Suprapubic skin (tissue), 4 donors: ENCODE data around the gene NRXN3. TPM values are rescaled to one million over a fixed set of nuclear protein-coding genes. Genes with fewer than 3 reads are reported as not detected.

ENCODE experiments used
- DNase-seq, 2 donors: peaks; one replicate each; pipeline ENCODE4 v3.0.0-alpha.2; 2019; ENCODE audit warnings: low spot score in 2 of 2
- H3K27ac ChIP-seq: fragments of 200-600 bp; sonication (generic); one replicate; pipeline ENCODE4 v1.5.1; 2019
- H3K27me3 ChIP-seq: fragments of 200-600 bp; sonication (generic); one replicate; pipeline ENCODE4 v1.5.1; 2019
- H3K36me3 ChIP-seq: fragments of 200-600 bp; sonication (generic); one replicate; pipeline ENCODE4 v1.5.1; 2019
- H3K4me1 ChIP-seq: fragments of 200-600 bp; sonication (generic); one replicate; pipeline ENCODE4 v1.5.1; 2019
- H3K4me3 ChIP-seq: fragments of 200-600 bp; sonication (generic); one replicate; pipeline ENCODE4 v1.5.1; 2019; ENCODE audit warnings: mild to moderate bottlenecking
- H3K9me3 ChIP-seq: fragments of 200-600 bp; sonication (generic); one replicate; pipeline ENCODE4 v1.5.1; 2019
- EP300 ChIP-seq: sonication (generic); formaldehyde crosslinking; IDR thresholded peaks from one replicate; pipeline ENCODE4 v1.6.1; 2017; ENCODE audit warnings: antibody characterized with exemption
- POLR2A ChIP-seq, 2 donors: fragments of 450-650 bp; IDR thresholded peaks; one replicate each; pipeline ENCODE4 v1.6.1; 2017; ENCODE audit warnings: antibody characterized with exemption in 2 of 2, mild to moderate bottlenecking in 2 of 2, moderate library complexity in 2 of 2
- POLR2AphosphoS5 ChIP-seq, 3 donors: sonication (generic); formaldehyde crosslinking; IDR thresholded peaks; one replicate each; pipeline ENCODE4 v1.6.1; 2017; ENCODE audit warnings: antibody characterized with exemption in 3 of 3
- WGBS: methylation state at CpG from one replicate; pipeline ENCODE4 v1.1.5; 2018; 5-methylcytosine and 5-hydroxymethylcytosine counted together
- total RNA-seq, 4 donors: library from RNA; depleted of rRNA; stranded (reverse); fragments of >200 nt; gene quantifications; one replicate each; pipeline ENCODE4 v1.1.0, GENCODE V29; 2016
- TF ChIP-seq, protein P1 (sequence below), 2 donors: fragments of 200-600 bp in 1 of 2; fragments of 450-650 bp in 1 of 2; sonication (generic) in 1 of 2; IDR thresholded peaks; one replicate each; pipeline ENCODE4 v1.5.1; 2016 to 2019; ENCODE audit warnings: antibody characterized with exemption in 2 of 2, mild to moderate bottlenecking in 1 of 2, moderate library complexity in 1 of 2

The NRXN3 gene
- total RNA-seq, 4 donors from 2014 or later = 0.79 to 4.3 (median 3.3) TPM

DNA sequence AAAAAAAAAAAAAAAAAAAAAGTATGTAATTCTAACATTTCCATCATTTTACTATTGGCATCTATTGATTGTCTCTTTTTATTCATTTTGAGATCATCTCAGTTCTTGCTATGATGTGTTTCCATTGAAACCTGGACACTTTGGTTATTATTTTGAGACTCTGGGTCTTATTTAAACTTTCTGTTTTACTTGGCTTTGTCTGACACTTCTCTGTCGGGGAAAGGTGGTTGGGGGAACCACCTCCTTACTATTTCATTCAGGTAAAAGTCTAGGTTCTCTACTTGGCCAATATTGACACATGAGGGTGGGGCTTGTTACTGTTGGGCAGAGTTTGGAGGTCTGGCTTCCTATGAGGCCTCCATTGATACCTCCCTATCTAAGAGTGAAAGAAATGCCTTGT lies 228.0 kb downstream of the NRXN3 start:
- Histone ChIP-seq H3K36me3 (no peaks in the 10 kb centered on the region), H3K4me1 (no peaks in the 10 kb centered on the region), H3K27me3 (peaks cover 2% of the 10 kb centered on the region), H3K27ac (no peak overlapping the region), H3K9me3 (no peaks in the 10 kb centered on the region), H3K4me3 (no peak overlapping the region)
- WGBS = 83% methylated on average over 1 of the region's 1 CpG
- TF ChIP-seq POLR2A (IDR thresholded peaks at IDR 0.05) = no peak
- no peak for TF ChIP-seq POLR2AphosphoS5 (IDR thresholded peaks at IDR 0.05)
- TF ChIP-seq, protein P1, sequence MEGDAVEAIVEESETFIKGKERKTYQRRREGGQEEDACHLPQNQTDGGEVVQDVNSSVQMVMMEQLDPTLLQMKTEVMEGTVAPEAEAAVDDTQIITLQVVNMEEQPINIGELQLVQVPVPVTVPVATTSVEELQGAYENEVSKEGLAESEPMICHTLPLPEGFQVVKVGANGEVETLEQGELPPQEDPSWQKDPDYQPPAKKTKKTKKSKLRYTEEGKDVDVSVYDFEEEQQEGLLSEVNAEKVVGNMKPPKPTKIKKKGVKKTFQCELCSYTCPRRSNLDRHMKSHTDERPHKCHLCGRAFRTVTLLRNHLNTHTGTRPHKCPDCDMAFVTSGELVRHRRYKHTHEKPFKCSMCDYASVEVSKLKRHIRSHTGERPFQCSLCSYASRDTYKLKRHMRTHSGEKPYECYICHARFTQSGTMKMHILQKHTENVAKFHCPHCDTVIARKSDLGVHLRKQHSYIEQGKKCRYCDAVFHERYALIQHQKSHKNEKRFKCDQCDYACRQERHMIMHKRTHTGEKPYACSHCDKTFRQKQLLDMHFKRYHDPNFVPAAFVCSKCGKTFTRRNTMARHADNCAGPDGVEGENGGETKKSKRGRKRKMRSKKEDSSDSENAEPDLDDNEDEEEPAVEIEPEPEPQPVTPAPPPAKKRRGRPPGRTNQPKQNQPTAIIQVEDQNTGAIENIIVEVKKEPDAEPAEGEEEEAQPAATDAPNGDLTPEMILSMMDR (IDR thresholded peaks at IDR 0.05) = no peak
- no peak for TF ChIP-seq EP300
- DNase-seq = no peak

DNA sequence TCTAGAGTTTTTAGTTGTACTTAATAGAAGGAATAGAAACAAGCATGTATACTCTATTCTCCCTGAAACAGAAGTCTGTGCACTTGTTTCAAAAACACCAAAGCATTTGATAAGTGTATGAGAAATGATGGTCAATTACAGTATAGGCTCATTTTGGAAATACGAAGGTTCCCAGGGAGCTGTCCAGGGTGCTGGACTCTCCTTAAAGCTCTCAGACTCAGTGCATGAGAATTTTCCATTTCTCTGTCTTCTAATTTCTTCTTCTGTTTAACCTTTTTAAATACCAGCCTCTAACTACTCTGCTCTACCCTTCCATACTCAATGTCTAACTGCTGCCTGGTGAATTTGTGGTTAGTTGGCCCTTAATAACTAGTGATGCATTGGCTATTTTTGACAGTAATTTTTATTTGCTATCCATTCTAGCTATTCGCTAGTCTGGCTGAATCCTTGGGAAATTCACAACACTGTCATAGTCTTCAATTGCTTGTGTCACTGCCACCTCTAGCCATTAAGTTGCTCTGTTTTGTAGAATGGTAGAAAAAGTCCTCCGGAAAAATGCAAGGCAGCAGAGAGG lies 229.2 kb downstream of the NRXN3 start:
- no peak for TF ChIP-seq POLR2AphosphoS5 (IDR thresholded peaks at IDR 0.05)
- TF ChIP-seq POLR2A (IDR thresholded peaks at IDR 0.05) = no peak
- TF ChIP-seq, protein P1 (IDR thresholded peaks at IDR 0.05) = no peak
- TF ChIP-seq EP300 = no peak
- H3K4me3 ChIP-seq = no peak overlapping the region
- H3K36me3 ChIP-seq = no peaks in the 10 kb centered on the region
- 58% methylated on average over 3 of the region's 3 CpGs for WGBS
- H3K27me3 ChIP-seq = peaks cover 2% of the 10 kb centered on the region
- DNase-seq = no peak
- no peak overlapping the region for H3K27ac ChIP-seq
- H3K4me1 ChIP-seq = no peaks in the 10 kb centered on the region
- H3K9me3 ChIP-seq = no peaks in the 10 kb centered on the region

DNA sequence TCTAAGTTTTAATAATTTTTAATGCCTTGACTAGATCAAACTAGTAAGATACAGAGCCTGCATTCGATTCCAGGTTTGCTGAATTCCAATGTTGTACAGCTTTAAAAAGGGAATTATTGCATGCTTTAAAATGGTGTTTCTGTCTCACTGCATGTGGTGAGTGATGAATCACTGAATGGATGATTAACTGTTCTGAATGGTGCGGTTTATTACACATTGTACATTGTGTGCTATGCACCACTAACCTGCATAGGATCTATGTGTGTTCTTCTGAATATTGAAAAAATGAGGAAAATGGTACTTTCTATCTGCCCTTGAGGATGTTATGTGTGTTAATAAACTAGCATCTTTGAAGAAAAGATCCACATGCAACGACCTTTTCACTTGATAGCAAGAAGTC lies 231.7 kb downstream of the NRXN3 start:
- TF ChIP-seq EP300 (no peak), POLR2AphosphoS5 (IDR thresholded peaks at IDR 0.05) (no peak)
- TF ChIP-seq, protein P1 (IDR thresholded peaks at IDR 0.05) = no peak
- Histone ChIP-seq H3K9me3 (no peaks in the 10 kb centered on the region), H3K4me3 (no peak overlapping the region), H3K36me3 (no peaks in the 10 kb centered on the region), H3K4me1 (no peaks in the 10 kb centered on the region), H3K27ac (no peak overlapping the region), H3K27me3 (peaks cover 2% of the 10 kb centered on the region)
- no peak for DNase-seq
- WGBS = 81% methylated on average over 3 of the region's 3 CpGs

DNA sequence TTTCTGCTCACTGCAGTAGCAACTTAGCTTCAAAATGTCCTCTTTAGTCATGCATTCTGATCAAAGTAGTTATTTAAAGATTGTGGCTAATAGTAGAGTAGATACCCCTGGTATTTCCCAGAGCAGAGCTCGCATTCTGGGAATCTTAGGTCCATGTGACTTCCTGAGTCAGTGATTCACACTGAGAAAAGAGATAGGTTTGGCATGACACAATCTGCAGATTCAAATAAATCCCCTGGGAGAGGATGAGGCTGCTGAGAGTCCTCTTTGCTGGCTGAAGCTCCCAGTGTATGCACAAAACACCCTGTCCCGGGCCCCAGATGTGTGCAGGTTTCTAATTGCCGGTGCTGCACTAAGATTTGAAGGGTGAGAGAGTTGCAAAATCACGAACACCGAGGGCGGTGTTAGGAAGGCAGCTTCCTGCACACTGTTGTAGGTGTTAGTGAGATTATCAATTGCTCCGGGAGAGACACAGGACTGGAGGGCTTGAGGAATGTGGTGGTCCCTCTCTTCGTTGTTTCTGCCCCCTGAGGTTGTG lies 233.2 kb downstream of the NRXN3 start:
- Histone ChIP-seq H3K27ac (no peak overlapping the region), H3K27me3 (no peaks in the 10 kb centered on the region), H3K4me3 (no peak overlapping the region), H3K9me3 (no peaks in the 10 kb centered on the region), H3K4me1 (no peaks in the 10 kb centered on the region), H3K36me3 (no peaks in the 10 kb centered on the region)
- no peak for DNase-seq
- no peak for TF ChIP-seq POLR2AphosphoS5 (IDR thresholded peaks at IDR 0.05)
- TF ChIP-seq POLR2A (IDR thresholded peaks at IDR 0.05) = no peak
- TF ChIP-seq EP300 = no peak
- TF ChIP-seq, protein P1 (IDR thresholded peaks at IDR 0.05) = no peak
- WGBS = 24% methylated on average over 8 of the region's 8 CpGs

DNA sequence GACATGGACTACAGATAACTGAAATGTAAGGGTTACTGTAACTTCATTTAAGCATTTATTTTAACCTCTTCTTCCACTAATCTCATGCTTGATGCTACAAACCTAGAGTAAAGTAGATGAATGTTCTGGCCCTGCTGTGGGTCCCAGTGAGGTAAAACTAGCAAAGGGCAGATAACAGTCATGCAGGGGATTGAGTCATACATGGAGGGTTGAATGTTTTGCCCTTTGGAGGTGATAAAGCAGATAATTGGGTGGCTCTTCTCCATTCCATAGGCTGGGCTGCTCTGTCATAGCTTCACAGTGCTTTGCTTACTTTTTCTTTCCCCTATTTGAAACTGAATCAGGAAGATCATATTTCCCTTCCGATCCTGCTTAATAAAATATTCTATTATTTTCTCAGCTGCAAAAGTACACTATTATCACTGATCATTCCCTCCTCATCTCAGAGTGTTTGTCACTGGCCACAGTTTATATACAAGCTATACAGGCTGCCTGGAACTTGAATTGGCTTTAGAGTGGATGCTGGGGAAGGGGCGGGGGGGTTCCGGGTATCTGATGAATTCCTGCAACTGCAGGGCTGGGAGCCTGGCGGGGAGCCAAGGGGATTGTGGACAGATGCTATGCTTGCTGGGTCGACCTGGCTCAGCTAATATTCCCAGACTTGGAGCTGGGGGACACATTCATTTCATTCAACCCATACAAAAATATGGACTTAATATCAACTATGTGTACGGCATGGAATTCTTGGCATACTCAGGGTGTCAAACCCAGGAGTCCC lies 235.1 kb downstream of the NRXN3 start:
- DNase-seq = no peak
- Histone ChIP-seq H3K4me3 (no peak overlapping the region), H3K9me3 (no peaks in the 10 kb centered on the region), H3K36me3 (no peaks in the 10 kb centered on the region), H3K4me1 (no peaks in the 10 kb centered on the region), H3K27ac (no peak overlapping the region), H3K27me3 (no peaks in the 10 kb centered on the region)
- 50% methylated on average over 6 of the region's 6 CpGs for WGBS
- TF ChIP-seq POLR2A (IDR thresholded peaks at IDR 0.05) = no peak
- no peak for TF ChIP-seq EP300
- no peak for TF ChIP-seq POLR2AphosphoS5 (IDR thresholded peaks at IDR 0.05)
